GM18951 (cell line): ENCODE data around the gene HTATIP2.

Experiments used
- POLR2A ChIP-seq: IDR thresholded peaks from 4 replicates; pipeline ENCODE4 v1.6.1; 2011; ENCODE audit warnings: mild to moderate bottlenecking; ENCODE audit not compliant: insufficient read length, insufficient read depth; ENCODE audit errors: extremely low read depth
- in situ Hi-C: fragments of 300-500 bp; cut with MboI; formaldehyde crosslinking; loops from one replicate; pipeline ENCODE4 v1.12.0; 2022; ENCODE audit warnings: low sequenced_read_pairs, mixed read lengths, inconsistent platforms; ENCODE audit not compliant: unreplicated experiment

HTATIP2 gene

DNA sequence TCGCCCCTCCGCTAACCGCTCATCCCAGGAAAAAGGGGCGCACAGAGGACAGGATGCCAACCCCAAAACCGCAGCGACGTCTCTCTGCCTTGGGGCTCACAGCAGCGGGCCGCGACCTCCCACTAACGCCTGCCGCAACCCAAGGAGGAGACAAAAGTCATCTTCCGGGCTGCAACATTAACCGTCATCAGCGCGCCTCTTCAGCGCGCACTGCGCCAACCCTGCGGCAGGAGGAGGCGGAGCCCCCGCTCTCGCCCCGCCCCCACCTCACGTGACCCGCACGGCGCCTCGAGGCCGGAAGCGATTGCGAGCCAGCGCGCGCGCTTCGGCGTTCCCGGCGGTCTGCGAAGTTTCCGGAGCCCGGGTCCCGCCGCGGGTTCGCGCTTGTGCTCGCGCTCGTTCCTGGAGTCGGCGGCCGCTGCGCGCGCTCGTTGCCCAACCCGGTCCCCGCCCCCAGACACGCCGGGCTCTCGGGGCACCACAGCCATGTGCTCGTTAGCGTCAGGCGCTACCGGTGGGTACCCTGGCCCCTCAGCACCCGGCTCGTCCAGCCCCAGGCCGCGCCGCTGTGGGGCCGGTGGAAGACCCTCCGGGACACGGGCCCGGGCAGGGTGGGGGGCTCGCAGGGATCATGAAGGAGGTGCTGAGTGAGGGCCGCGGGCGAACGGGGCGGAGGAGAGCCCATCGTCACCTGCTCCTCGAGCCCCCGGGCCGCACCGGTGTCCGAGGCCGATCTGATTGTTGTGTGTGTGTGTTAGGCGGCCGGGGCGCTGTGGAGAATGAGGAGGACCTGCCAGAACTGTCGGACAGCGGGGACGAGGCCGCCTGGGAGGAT, 24.0 kb downstream of the HTATIP2 start, which contains the start of gene PRMT3:
Gene PRMT3 (plus strand): TSS at position 456 of the 835 bp plus-strand sequence. CDS start 31 bp downstream, at position 487.
- TF ChIP-seq POLR2A, result peak; percentile 90
- in situ Hi-C loops, result loop anchor here (10.0 kb wide), 1 partner anchor 217 kb away; no protein-coding TSS in a partner anchor

DNA sequence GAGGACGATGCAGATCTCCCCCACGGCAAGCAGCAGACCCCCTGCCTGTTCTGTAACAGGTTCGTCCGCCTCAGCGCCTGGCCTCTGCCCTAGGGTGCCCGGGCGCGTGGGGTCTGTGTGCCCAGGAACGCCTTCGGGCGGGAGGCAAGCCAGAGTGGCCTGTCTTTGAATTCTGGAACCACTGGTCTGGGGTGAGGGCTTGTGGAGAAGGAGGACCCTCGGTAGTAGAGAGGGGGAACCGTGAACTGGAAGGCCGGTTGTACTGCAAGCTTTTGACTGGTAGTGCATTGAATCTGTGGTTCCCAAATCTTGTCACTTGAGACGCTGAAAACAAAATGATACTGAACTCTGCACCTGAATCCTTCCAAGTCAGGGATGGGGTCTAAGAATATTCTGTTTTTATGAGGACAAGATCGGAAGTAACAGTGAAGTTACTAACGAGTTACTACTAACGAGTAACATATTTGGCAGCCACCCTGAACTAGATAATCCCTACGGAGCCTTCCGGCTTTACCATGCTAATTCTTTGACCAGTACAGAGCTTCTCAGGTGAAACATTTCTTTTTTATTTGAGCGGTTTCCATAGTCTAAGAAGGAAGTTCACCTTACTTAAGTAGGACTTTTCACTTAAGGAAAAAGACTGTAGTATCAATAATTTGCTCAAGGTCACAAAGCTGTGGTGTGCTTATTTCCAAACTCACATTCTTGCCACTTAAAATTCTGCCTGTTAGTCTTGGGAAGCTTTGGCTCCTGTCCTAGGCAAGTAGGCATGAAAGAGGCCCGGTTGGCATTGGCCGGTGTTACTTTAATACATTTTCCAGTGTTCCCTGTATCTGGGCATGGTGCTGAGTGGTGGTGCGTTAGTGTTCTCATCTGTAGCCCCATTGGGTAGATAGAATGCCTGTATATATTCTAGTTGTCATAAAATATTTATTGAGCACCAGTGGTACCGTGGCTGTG, 24.9 kb downstream of the HTATIP2 start:
- in situ Hi-C loops, result loop anchor here (10.0 kb wide), 1 partner anchor 216 kb away; no protein-coding TSS in a partner anchor
- no peak for TF ChIP-seq POLR2A

DNA sequence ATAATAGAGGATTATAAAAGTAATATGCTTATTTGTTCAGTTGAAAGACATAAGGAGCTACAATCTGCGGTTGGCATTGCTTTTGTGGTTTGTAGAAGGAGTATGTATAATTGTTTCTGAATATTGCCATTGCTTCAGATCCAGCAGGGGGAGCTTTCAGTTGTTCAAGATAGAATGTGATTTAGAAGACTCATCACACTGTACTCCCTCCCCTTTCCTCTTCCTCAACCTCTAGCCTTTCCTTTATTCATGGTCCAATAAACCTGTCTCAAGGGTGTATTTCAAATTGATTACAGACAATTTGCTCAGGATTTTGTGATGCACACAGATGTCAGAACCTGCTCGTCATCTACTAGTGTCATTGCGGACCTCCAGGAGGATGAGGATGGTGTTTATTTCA, 33.8 kb downstream of the HTATIP2 start:
- in situ Hi-C loops, result no loop called here
- TF ChIP-seq POLR2A, result no peak

DNA sequence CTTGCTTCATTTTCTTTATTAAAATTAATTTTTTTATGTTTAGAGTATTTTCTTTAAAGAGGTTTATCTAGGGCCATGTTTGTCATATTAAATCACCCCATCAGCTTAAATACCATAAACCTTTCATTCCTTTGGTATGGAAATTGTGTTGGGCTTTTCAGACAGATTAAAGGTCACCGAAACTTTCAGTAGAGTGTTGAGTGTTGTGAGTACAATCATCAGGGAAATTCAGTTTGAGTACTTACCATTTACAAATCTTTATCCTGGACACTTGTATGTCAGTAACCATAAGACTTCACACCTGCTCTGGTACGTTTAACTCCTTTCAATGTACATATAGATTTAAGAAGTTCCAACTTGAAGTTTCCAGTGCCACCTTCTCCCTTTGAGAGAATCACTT, 36.0 kb downstream of the HTATIP2 start:
- in situ Hi-C loops, result no loop called here
- no peak for TF ChIP-seq POLR2A

DNA sequence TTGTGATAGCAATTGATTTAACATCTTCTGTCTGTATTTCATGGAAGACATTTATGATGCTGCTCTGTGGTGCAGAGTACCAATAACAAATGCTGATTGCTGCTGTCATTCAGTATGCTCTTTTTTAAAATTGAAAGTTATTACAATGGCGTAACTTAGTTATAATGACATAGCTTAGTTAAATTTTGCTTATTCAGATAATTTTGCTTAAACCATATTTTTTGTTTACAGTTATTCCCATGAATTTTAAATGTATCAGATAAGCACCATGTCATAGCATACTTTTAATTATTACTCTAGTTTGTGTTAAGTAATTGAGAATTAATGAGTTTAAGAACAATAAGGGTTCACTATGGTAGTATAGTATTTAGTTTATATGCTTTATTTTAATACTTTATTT, 39.5 kb downstream of the HTATIP2 start:
- in situ Hi-C loops, result no loop called here
- no peak for TF ChIP-seq POLR2A

DNA sequence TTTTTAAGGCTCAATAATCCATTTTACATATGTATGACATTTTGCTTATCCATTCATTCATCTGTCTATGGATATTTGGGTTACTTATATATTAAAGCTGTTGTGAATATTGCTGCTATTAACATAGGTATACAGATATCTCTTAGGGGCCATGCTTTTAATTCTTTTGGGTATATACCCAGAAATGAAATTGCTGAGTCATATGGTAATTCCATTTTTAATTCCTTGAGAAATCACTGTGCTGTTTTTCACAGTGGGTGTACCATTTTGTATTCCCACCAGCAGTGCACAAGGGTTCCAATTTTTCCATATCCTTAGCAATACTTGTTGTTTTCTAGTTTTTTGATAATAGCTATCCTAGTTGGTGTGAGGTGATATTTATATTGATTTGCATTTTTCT, 43.0 kb downstream of the HTATIP2 start:
- in situ Hi-C loops, result no loop called here
- no peak for TF ChIP-seq POLR2A

DNA sequence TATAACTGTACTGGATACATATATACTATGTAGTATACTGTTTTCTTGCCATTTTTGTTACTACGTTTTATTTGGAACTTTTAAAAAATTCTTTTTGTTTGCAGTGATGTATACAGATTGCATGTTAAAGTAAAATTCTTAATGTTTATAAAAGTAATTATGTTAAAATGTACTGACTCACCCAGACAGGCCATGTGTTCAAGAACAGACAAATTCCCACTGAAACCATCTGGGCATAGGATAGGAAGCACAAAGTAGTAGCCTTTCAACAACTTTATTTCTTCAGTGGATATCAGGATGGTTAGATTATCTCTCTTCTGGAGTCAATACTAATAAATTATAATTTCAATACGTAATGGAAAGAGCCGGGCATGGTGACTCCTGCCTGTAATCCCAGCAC, 43.8 kb downstream of the HTATIP2 start:
- in situ Hi-C loops, result no loop called here
- no peak for TF ChIP-seq POLR2A

DNA sequence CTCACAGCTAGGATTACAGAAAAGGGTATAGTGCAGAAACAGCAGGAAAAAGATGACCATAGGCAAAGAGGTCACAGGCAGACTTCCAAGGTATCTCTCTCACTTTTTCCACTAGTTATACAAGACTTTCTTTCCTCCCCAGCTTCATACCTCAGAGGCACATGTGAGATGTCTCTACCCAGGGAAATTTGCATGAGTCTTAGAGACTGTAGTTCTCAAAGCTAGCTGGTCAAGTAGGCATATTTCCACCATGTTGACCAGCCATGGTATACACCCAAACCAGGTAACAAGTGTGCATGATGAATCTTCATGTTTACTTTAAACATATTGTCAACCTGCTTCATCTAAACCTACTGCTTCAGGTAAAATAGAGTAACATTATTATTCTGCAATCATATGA, 51.9 kb downstream of the HTATIP2 start:
- in situ Hi-C loops, result no loop called here
- no peak for TF ChIP-seq POLR2A

DNA sequence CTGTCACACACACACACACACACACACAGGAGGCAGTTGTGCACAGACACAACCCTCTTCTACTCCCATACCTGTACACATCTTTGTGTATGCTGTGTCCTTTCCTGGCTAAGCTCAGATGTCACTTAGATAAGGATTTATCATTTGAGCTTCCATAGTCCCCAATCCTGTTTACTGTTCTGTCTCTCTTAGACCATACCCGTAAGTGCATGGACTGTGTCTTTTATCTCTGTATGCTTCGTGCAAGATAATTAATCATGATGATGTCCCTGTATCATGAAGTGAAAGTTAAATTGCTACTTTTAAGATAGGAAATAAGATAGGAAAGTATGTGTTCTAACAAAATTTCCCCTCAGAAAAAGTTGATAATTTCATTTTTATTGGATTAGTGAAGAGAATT, 54.3 kb downstream of the HTATIP2 start:
- in situ Hi-C loops, result no loop called here
- no peak for TF ChIP-seq POLR2A

DNA sequence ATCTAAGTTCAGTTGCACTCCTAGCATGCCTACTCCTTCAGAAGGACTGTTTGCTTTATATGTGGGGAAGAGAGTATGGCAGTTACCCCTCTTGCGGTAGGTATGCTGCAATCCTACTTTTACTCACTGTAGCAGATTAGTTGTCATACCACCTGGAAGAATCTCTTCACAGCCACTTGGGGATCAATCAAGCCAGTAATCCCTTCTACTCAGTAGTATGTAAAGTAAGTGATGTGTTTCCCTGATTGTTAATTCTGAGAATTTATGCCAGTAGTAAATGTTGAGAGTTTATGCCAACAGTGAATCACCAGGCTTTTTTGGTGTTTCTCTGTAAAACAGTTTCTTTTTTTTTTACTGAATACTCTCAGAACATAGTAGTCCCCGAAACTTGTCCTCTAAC, 58.4 kb downstream of the HTATIP2 start:
- TF ChIP-seq POLR2A, result no peak
- in situ Hi-C loops, result no loop called here

DNA sequence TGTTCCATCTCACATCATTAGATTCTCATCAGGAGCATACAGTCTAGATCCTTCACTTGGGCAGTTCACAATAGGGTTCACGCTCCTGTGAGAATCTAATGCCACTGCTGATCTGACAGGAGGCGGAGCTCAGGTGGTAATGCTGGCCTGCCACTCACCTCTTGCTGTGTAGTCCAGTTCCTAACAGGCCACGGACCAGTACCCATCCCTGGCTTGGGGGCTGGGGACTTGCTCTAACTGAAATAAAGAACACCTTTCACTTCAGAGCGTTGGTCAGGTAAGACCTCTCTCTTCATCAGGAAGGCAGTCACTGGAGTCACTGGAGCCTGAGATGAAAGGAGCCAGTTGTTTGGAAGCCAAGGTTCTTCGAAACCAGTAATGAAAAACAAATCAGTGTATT, 65.7 kb downstream of the HTATIP2 start:
- in situ Hi-C loops, result no loop called here
- no peak for TF ChIP-seq POLR2A
